Adrenal gland (tissue), 5 donors: ENCODE measurements around the gene NRM.

Experiments
- CTCF ChIP-seq, 6 experiments: fragments of 450-650 bp in 4 of 6; fragments of 200-600 bp in 2 of 6; sonication (generic) in 1 of 6; IDR thresholded peaks; 1 replicate in 5 of 6; 2 replicates in 1 of 6; pipeline versions ENCODE4 v1.5.1 to v1.8.0; 2016 to 2021; ENCODE audit warnings: antibody characterized with exemption in 6 of 6, mild to moderate bottlenecking in 2 of 6, moderate library complexity in 1 of 6
- POLR2A ChIP-seq, 2 donors: fragments of 450-650 bp; IDR thresholded peaks; one replicate each; pipeline ENCODE4 v1.6.1; 2017; ENCODE audit warnings: antibody characterized with exemption in 2 of 2, mild to moderate bottlenecking in 2 of 2, moderate library complexity in 1 of 2
- donor health status: DM: no; HTN: no; CAD: no.

- TF ChIP-seq CTCF (IDR thresholded peaks at IDR 0.05) (no peak), POLR2A (IDR thresholded peaks at IDR 0.05) (no peak)
These were observed 2.2 kb downstream of the NRM start for GRCh38 chr6:30688569-30688968.
